ENCODE data around the gene GNA14.

The GNA14 gene

DNA sequence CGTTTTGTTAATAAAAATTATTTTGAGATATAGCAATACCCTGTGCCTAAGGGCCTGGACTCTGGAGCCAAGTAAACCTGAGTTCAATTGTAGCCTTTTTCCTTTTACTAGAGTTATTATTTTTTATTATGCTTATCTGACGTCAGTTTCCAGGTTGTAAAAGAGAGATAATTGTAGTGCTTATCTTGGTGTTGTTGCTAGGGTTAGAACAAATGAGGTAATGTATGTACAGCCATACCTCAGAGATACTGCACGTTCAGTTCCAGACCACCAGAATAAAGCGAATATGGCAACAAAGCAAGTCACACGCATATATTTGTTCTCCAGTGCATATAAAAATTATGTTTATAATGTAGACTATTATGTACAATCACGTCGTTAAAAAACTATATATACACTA lies 255.8 kb downstream of the GNA14 start:
- no peaks in the 10 kb centered on the region for H3K4me1 ChIP-seq (ENCODE audit: control insufficient read depth, insufficient read depth, low read length)

DNA sequence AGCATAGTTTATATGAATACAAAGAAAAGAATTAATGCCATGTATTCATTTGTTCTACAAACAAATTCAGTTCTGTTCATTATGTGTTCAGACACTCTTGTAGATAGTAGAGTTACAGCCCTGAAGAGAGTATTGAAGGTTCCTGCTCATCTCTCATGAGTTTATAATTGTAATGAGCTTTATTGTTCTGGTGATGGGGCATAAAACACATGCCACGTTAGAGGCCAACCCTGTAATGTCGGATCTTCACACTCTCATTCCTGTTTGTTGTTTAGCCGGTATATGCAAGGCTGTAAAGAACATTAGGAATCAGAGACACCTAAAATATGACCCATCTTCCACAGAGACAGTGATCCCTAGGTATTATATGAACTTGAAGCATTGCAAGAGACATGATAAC lies 256.3 kb downstream of the GNA14 start:
- 86 to 93% methylated on average over 3 of the region's 3 CpGs for WGBS, 2 experiments
- Histone ChIP-seq H3K27ac (ENCODE audit: insufficient read depth, low read depth, low read length, poor library complexity, severe bottlenecking) (no peak overlapping the region), H3K9me3 (ENCODE audit: control insufficient read depth, low read length) (no peaks in the 10 kb centered on the region)

More for the DNA sequence above, 255.8 kb downstream of the GNA14 start:
- Histone ChIP-seq H3K27ac (ENCODE audit: insufficient read depth, low read depth, low read length, poor library complexity, severe bottlenecking) (no peak overlapping the region), H3K4me3 (ENCODE audit: insufficient read depth, low read depth, low read length) (no peak overlapping the region), H3K27me3 (ENCODE audit: control insufficient read depth, insufficient read depth, low read length, poor library complexity, severe bottlenecking) (no peaks in the 10 kb centered on the region), H3K36me3 (ENCODE audit: control insufficient read depth, insufficient read depth, low read length) (no peaks in the 10 kb centered on the region), H3K9me3 (ENCODE audit: control insufficient read depth, low read length) (no peaks in the 10 kb centered on the region)
- WGBS, 2 experiments: 95 to 97% methylated on average over 3 to 4 of the region's 7 CpGs

DNA sequence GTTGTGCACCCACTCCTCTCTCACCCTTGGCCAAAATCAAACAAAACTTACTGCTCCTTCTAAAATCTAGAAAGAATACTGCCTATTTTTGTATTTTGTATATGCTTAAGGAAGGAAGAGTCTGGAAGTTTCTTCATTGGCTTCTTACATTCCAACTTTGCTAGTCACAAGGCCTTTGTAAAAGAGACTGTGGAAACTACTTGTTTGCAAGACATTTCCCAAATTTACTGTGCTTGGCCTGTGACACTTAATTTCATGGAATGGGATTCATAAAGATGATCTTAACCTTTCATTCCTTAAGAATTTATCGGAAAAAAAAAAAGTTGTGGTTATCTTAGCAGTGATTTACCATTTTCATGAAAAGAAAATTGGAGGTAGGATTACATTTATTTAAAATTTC lies 261.9 kb downstream of the GNA14 start:
- no peaks in the 10 kb centered on the region for H3K36me3 ChIP-seq (ENCODE audit: control insufficient read depth, insufficient read depth, low read length)
- no peaks in the 10 kb centered on the region for H3K9me3 ChIP-seq (ENCODE audit: control insufficient read depth, low read length)
- no peaks in the 10 kb centered on the region for H3K27me3 ChIP-seq (ENCODE audit: control insufficient read depth, insufficient read depth, low read length, poor library complexity, severe bottlenecking)
- WGBS, 2 experiments: no CpG with 5 or more reads among the region's 1 CpG
- H3K4me1 ChIP-seq (ENCODE audit: control insufficient read depth, insufficient read depth, low read length): no peaks in the 10 kb centered on the region
- no peak overlapping the region for H3K4me3 ChIP-seq (ENCODE audit: insufficient read depth, low read depth, low read length)
- H3K27ac ChIP-seq (ENCODE audit: insufficient read depth, low read depth, low read length, poor library complexity, severe bottlenecking): no peak overlapping the region

More for the DNA sequence above, 256.3 kb downstream of the GNA14 start:
- no peaks in the 10 kb centered on the region for H3K27me3 ChIP-seq (ENCODE audit: control insufficient read depth, insufficient read depth, low read length, poor library complexity, severe bottlenecking)
- no peaks in the 10 kb centered on the region for H3K4me1 ChIP-seq (ENCODE audit: control insufficient read depth, insufficient read depth, low read length)
- no peak overlapping the region for H3K4me3 ChIP-seq (ENCODE audit: insufficient read depth, low read depth, low read length)
- no peaks in the 10 kb centered on the region for H3K36me3 ChIP-seq (ENCODE audit: control insufficient read depth, insufficient read depth, low read length)

DNA sequence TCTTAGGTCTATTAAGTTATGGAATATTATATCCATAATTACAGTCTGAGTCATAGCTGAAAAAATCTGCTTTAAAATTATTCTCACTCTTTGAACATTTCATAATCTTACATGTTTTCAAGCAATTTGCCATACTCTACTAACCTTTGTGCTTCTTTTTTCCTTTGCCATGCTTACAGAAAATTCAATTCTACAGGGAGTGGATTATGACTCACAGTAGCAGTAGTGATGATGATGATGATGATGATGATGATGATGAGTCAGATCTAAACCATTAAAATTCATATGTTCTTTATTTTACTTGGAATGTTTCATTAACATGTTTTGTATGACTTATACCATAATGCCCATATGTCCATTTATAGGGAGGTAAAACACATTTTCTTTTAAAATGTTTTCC lies 263.7 kb downstream of the GNA14 start:
- H3K4me3 ChIP-seq (ENCODE audit: insufficient read depth, low read depth, low read length): no peak overlapping the region
- no peaks in the 10 kb centered on the region for H3K9me3 ChIP-seq (ENCODE audit: control insufficient read depth, low read length)
- H3K36me3 ChIP-seq (ENCODE audit: control insufficient read depth, insufficient read depth, low read length): no peaks in the 10 kb centered on the region
- no peaks in the 10 kb centered on the region for H3K27me3 ChIP-seq (ENCODE audit: control insufficient read depth, insufficient read depth, low read length, poor library complexity, severe bottlenecking)
- no peak overlapping the region for H3K27ac ChIP-seq (ENCODE audit: insufficient read depth, low read depth, low read length, poor library complexity, severe bottlenecking)
- H3K4me1 ChIP-seq (ENCODE audit: control insufficient read depth, insufficient read depth, low read length): no peaks in the 10 kb centered on the region

DNA sequence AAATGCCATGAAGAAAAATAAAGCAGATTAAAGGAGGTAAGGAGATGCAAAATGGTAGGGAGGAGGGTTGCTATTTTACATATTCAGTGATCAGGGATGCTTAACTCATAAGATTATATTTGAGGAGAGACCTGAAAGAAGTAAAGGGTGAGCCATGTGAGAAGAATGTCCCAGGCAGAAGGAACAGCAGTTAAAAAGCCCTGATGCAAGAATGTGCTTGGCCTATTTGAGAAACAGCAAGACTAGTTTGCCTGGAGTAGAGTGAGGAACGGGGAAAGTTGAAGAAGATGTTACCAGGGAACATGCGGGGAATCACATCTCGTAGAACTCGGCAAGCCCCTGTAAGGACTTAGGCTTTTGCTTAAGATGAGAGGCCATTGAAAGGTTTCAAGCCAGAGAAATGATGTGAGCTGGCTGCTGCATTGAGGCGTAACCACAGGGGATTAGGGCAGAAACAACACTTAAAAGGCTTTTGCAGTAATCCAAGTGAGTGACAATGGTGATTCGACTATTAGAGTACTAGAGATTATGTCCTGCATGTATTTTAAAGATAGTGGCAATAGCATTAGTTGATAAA lies 272.1 kb downstream of the GNA14 start:
- H3K4me1 ChIP-seq (ENCODE audit: control insufficient read depth, insufficient read depth, low read length): no peaks in the 10 kb centered on the region
- WGBS, 2 experiments: 38 to 39% methylated on average over 6 of the region's 6 CpGs
- no peaks in the 10 kb centered on the region for H3K9me3 ChIP-seq (ENCODE audit: control insufficient read depth, low read length)
- no peaks in the 10 kb centered on the region for H3K27me3 ChIP-seq (ENCODE audit: control insufficient read depth, insufficient read depth, low read length, poor library complexity, severe bottlenecking)
- H3K27ac ChIP-seq (ENCODE audit: insufficient read depth, low read depth, low read length, poor library complexity, severe bottlenecking): peak overlapping the region; percentile 2
- H3K4me3 ChIP-seq (ENCODE audit: insufficient read depth, low read depth, low read length): no peak overlapping the region
- H3K36me3 ChIP-seq (ENCODE audit: control insufficient read depth, insufficient read depth, low read length): peaks cover 3% of the 10 kb centered on the region

DNA sequence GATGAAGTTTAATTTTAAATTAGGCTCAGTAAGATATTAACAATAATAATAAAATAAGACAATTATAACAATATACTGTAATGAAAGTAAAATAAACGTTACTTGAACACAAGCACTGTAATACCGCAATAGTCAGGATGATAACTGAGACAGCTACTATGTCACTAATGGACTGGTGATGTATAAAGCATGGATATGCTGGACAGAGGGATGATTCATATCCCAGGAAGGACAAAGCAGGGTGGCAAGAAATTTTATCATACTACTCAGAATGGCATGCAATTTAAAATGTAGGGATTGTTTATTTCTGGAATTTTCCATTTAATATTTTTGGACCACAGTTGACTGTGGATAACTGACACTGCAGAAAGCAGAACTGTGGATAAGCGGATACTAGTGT lies 273.9 kb downstream of the GNA14 start:
- H3K4me3 ChIP-seq (ENCODE audit: insufficient read depth, low read depth, low read length): no peak overlapping the region
- H3K9me3 ChIP-seq (ENCODE audit: control insufficient read depth, low read length): no peaks in the 10 kb centered on the region
- no peaks in the 10 kb centered on the region for H3K4me1 ChIP-seq (ENCODE audit: control insufficient read depth, insufficient read depth, low read length)
- no peaks in the 10 kb centered on the region for H3K27me3 ChIP-seq (ENCODE audit: control insufficient read depth, insufficient read depth, low read length, poor library complexity, severe bottlenecking)
- peaks cover 3% of the 10 kb centered on the region for H3K36me3 ChIP-seq (ENCODE audit: control insufficient read depth, insufficient read depth, low read length)
- no peak overlapping the region for H3K27ac ChIP-seq (ENCODE audit: insufficient read depth, low read depth, low read length, poor library complexity, severe bottlenecking)
- WGBS, 2 experiments: 97 to 98% methylated on average over 2 of the region's 3 CpGs

Data from ectodermal cell (in vitro differentiated cells).